AG04450 (cell line): ENCODE results near the gene TSPAN4. TPM values are rescaled to one million over a fixed set of nuclear protein-coding genes. Genes with fewer than 3 reads are reported as not detected.

Experiments used
- CTCF ChIA-PET: fragments of 300-600, 350-600 bp; formaldehyde crosslinking; extraction: SDS; loops from one replicate; lab custom pipeline; 2022; ENCODE audit warnings: antibody characterized with exemption, inconsistent platforms; lab: Charles Lee
- POLR2A ChIA-PET: fragments of 350-600 bp; formaldehyde crosslinking; extraction: SDS; loops from one replicate; lab custom pipeline; 2021; ENCODE audit warnings: antibody characterized with exemption, inconsistent platforms; lab: Yijun Ruan, JAX
- DNase-seq: peaks from one replicate; pipeline ENCODE4 v3.0.0-alpha.2; 2011; ENCODE audit warnings: low read depth, low spot score
- H3K27ac ChIP-seq: one replicate; pipeline ENCODE4 v1.5.1; 2012; ENCODE audit warnings: low read depth, low read length, control low read depth
- H3K27me3 ChIP-seq: one replicate; pipeline ENCODE4 v1.6.0; 2012; ENCODE audit warnings: low read length; ENCODE audit not compliant: control insufficient read depth, insufficient read depth
- H3K4me3 ChIP-seq: 2 replicates; pipeline ENCODE4 v1.5.1; 2011; ENCODE audit warnings: mild to moderate bottlenecking, low read depth, low read length, control low read depth
- H3K9me3 ChIP-seq: 2 replicates; pipeline ENCODE4 v1.5.1; 2012; ENCODE audit warnings: low read length; ENCODE audit not compliant: control insufficient read depth, insufficient read depth
- polyA plus RNA-seq: library from polyadenylated mRNA; depleted of rRNA; stranded (reverse); fragments of >200 nt; gene quantifications from 2 replicates; pipeline ENCODE4 v1.2.3, GENCODE V29; 2011
- TF ChIP-seq, protein P1 (sequence below): IDR thresholded peaks from 2 replicates; pipeline ENCODE4 v1.5.1; 2011; ENCODE audit warnings: low read depth, low read length, control low read depth, inconsistent platforms

Gene TSPAN4
- polyA plus RNA-seq, 1 experiment = 92.6 TPM

- CTCF ChIA-PET = no interaction called here
- POLR2A ChIA-PET = no interaction called here
- TF ChIP-seq, protein P1, sequence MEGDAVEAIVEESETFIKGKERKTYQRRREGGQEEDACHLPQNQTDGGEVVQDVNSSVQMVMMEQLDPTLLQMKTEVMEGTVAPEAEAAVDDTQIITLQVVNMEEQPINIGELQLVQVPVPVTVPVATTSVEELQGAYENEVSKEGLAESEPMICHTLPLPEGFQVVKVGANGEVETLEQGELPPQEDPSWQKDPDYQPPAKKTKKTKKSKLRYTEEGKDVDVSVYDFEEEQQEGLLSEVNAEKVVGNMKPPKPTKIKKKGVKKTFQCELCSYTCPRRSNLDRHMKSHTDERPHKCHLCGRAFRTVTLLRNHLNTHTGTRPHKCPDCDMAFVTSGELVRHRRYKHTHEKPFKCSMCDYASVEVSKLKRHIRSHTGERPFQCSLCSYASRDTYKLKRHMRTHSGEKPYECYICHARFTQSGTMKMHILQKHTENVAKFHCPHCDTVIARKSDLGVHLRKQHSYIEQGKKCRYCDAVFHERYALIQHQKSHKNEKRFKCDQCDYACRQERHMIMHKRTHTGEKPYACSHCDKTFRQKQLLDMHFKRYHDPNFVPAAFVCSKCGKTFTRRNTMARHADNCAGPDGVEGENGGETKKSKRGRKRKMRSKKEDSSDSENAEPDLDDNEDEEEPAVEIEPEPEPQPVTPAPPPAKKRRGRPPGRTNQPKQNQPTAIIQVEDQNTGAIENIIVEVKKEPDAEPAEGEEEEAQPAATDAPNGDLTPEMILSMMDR = no peak
- H3K9me3 ChIP-seq = no peaks in the 10 kb centered on the region; the same call in 1 of the 2 replicates
- no peak for DNase-seq
- H3K27ac ChIP-seq = no peak overlapping the region
- H3K27me3 ChIP-seq = no peaks in the 10 kb centered on the region
- H3K4me3 ChIP-seq = no peak overlapping the region
Observed at GRCh38 chr11:877565-877964, 34.9 kb downstream of the TSPAN4 start.

- TF ChIP-seq, protein P1 = no peak
- no peak for DNase-seq
- Histone ChIP-seq H3K9me3 (no peaks in the 10 kb centered on the region; the same call in 1 of the 2 replicates), H3K27me3 (no peaks in the 10 kb centered on the region), H3K27ac (no peak overlapping the region), H3K4me3 (no peak overlapping the region)
- POLR2A ChIA-PET = no interaction called here
- CTCF ChIA-PET = no interaction called here
Observed at GRCh38 chr11:880447-880846, 37.8 kb downstream of the TSPAN4 start.

- Histone ChIP-seq H3K27ac (no peak overlapping the region), H3K27me3 (no peaks in the 10 kb centered on the region), H3K4me3 (no peak overlapping the region), H3K9me3 (no peaks in the 10 kb centered on the region; the same call in 1 of the 2 replicates)
- no peak for DNase-seq
- TF ChIP-seq, protein P1 = no peak
- CTCF ChIA-PET = no interaction called here
- POLR2A ChIA-PET = no interaction called here
Observed at GRCh38 chr11:882596-882995, 39.9 kb downstream of the TSPAN4 start.

DNA sequence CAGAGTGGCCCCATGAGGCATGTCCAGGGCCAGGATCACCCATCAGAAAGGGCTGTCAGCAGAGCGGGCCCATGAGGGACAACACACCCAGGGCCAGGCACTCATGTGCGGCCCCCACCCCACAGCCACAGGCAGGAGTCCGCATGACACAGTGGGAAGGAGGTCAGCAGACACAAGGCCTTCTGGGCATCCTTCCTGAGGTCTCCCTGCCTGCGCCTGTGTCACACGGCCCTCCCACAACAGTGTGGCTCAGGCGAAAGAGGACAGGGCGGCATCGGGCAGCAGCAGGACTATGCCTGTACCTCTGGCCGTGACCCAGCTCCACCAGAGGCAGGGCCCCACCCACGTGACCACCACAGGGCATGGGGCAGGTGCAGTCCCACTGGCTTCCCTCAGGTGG is 40.9 kb downstream of the TSPAN4 start:
- CTCF ChIA-PET = no interaction called here
- Histone ChIP-seq H3K4me3 (no peak overlapping the region), H3K9me3 (no peaks in the 10 kb centered on the region), H3K27ac (no peak overlapping the region), H3K27me3 (no peaks in the 10 kb centered on the region)
- TF ChIP-seq, protein P1 = no peak
- no peak for DNase-seq
- POLR2A ChIA-PET = no interaction called here

DNA sequence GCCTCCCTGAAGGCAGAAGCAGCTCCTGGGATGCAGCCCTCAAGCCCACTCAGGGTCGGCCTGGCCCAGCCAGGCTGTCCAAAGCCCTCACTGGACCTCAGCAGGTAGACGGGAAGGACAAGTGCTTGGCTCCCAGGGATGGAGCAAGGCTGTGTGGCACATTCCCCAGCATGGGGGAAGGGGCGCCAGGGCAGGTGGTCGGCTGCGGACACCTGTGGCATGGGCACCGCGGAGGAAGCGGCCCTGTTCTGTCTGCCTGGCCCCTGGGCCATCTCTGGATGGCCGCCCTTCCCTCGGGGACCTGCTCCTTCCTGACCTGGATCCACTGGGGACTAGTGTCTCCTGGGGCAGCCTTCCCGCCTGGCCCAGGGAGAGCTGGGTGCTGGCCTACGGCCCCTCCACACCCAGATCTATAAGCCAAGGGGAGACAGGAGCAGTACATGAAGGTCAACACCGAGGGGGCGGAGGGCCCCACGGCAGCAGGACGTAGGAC is 42.0 kb downstream of the TSPAN4 start:
- CTCF ChIA-PET = no interaction called here
- no peak overlapping the region for H3K4me3 ChIP-seq
- no peak overlapping the region for H3K27ac ChIP-seq
- DNase-seq = no peak
- POLR2A ChIA-PET = no interaction called here
- TF ChIP-seq, protein P1 = no peak
- no peaks in the 10 kb centered on the region for H3K27me3 ChIP-seq
- no peaks in the 10 kb centered on the region for H3K9me3 ChIP-seq
